ENCODE measurements around the gene TIAL1.

TIAL1 gene

DNA sequence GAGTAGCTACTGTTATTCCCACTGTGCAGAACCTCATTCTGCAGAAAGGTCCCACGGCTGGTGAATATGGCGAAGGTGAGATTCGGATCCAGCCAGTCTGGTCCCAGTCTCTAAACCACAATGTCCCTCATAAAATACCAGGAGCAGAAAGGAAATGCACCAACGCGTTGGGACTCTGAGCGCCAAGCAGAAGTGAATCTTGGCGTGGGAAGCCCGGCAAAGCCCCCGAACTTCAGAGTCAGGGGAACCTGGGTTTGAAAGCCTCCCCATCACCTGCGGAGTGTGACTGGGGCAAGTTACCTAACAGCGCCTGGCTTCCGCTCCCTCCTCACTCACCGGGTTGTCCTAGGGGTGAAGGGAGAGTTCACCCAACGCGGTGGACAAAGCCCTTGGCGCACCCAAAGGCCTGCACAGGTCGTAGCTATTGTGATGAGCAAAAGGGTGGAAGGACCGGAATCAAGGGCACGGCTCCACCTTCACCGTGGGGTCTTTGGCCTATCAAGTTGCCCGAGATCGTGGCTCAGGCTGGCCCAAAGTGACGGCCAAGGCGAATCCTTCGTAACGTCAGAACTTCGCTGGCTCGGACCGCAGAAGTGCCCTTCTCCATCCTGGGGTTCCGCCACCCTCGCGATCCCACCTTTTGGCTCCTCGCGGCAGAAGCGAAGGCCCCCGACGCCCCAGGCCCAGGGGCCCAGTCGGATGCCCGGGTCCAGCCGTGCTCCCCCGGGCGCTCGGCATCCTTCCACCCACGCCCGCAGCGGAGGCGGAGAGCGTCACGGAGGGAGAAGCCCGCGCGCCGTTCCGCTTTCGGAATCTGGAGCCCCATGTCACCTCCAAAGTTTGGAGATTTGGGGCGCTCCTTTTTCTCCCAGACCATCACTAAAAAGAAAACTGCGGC lies 55.1 kb downstream of the TIAL1 start:
- Histone ChIP-seq H3K27me3 (replicated peaks in 2 of 5; ENCODE audit: control insufficient read depth in 4 of 5, insufficient read depth in 5 of 5, low read length in 4 of 5) (no peaks in the 10 kb centered on the region), H3K9me3 (ENCODE audit: control extremely low read depth in 1 of 5, control insufficient read depth in 4 of 5, insufficient read depth in 2 of 5, low read depth in 1 of 5, low read length in 4 of 5) (no peaks in the 10 kb centered on the region), H3K4me1 (ENCODE audit: control extremely low read depth in 1 of 4, control insufficient read depth in 4 of 4, insufficient read depth in 4 of 4, low read length in 3 of 4) (peaks cover 13 to 68% (median 53%) of the 10 kb centered on the region in 4 experiments), H3K27ac (ENCODE audit: insufficient read depth in 1 of 2, low read depth in 1 of 2, low read length in 2 of 2, poor library complexity in 1 of 2, severe bottlenecking in 2 of 2) (no peak overlapping the region), H3K4me3 (ENCODE audit: control insufficient read depth in 1 of 7, extremely low read depth in 1 of 7, insufficient read depth in 4 of 7, low read depth in 2 of 7, low read length in 6 of 7) (peak overlapping the region; percentile 63 to 89 (median 84)), H3K36me3 (ENCODE audit: control insufficient read depth in 4 of 4, insufficient read depth in 4 of 4, low read length in 3 of 4) (no peaks in the 10 kb centered on the region)
- CTCF ChIA-PET = interaction anchor here (0.5 to 2.5 kb wide), 10 partner anchors 8 to 396 kb away, joined by 3 to 8 read pairs (median 4); no protein-coding TSS in a partner anchor
- 2% methylated on average over 55 of the region's 57 CpGs for WGBS (ENCODE audit: insufficient coverage)
- peak; percentile 9 to 65 (median 25) for DNase-seq
- POLR2A ChIA-PET = interaction anchor here (1.1 kb wide), 1 partner anchor 52 kb away, joined by 4 read pairs; no protein-coding TSS in a partner anchor

DNA sequence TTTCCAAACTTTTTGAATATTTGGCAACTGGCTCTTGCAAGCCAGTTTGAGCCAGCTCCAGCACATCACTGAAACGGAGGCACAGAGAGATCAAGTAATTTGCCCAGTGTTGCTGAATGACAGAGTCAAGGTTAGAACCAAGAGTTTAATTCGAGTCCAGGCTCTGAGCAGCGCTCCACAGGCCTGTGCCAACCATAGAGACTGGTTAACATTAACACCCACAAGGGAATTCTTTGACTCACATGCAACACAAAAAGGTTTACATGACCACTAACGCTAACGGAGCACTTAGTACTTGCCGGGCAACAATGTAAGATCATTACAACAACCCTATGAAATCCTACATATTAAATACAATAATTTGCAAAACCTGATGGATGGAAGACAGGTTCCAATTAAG lies 55.7 kb downstream of the TIAL1 start:
- no peaks in the 10 kb centered on the region for H3K36me3 ChIP-seq (ENCODE audit: control insufficient read depth in 4 of 4, insufficient read depth in 4 of 4, low read length in 3 of 4)
- DNase-seq = no peak
- H3K4me3 ChIP-seq (ENCODE audit: control insufficient read depth in 1 of 7, extremely low read depth in 1 of 7, insufficient read depth in 4 of 7, low read depth in 2 of 7, low read length in 6 of 7) = peak overlapping the region in 6 of 7 experiments; percentile 63 to 89 (median 83)
- 47% methylated on average over 6 of the region's 6 CpGs for WGBS (ENCODE audit: insufficient coverage)
- no peaks in the 10 kb centered on the region for H3K27me3 ChIP-seq (replicated peaks in 2 of 5; ENCODE audit: control insufficient read depth in 4 of 5, insufficient read depth in 5 of 5, low read length in 4 of 5)
- ChIA-PET POLR2A (interaction anchor here (1.1 kb wide), 1 partner anchor 51 kb away, joined by 4 read pairs; no protein-coding TSS in a partner anchor), CTCF (interaction anchor here (1.3 to 1.9 kb wide), 4 partner anchors 11 to 335 kb away, joined by 3 to 4 read pairs (median 4); no protein-coding TSS in a partner anchor)
- no peak overlapping the region for H3K27ac ChIP-seq (ENCODE audit: insufficient read depth in 1 of 2, low read depth in 1 of 2, low read length in 2 of 2, poor library complexity in 1 of 2, severe bottlenecking in 2 of 2)
- H3K9me3 ChIP-seq (ENCODE audit: control extremely low read depth in 1 of 5, control insufficient read depth in 4 of 5, insufficient read depth in 2 of 5, low read depth in 1 of 5, low read length in 4 of 5) = no peaks in the 10 kb centered on the region
- H3K4me1 ChIP-seq (ENCODE audit: control extremely low read depth in 1 of 4, control insufficient read depth in 4 of 4, insufficient read depth in 4 of 4, low read length in 3 of 4) = peaks cover 13 to 75% (median 59%) of the 10 kb centered on the region in 4 experiments

DNA sequence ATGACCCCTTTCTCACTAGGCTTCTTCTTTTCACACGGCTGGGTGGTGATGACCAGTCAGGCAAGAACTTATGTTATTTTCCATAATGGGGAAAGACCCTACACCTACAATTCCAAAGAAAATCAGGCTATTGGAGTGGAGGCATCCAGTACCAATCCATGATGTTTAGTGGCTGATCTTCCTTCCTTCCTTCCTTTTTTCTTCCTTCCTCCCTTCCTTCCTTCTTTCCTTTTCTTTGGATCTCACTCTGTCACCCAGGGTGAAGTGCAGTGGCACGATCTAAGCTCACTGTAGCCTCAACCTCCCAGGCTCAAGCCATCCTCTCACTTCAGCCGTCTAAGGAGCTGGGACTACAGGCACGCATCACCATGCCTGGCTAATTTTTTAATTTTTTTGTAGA lies 56.7 kb downstream of the TIAL1 start:
- H3K4me3 ChIP-seq (ENCODE audit: control insufficient read depth in 1 of 7, extremely low read depth in 1 of 7, insufficient read depth in 4 of 7, low read depth in 2 of 7, low read length in 6 of 7) = no peak overlapping the region
- H3K36me3 ChIP-seq (ENCODE audit: control insufficient read depth in 4 of 4, insufficient read depth in 4 of 4, low read length in 3 of 4) = peaks cover 0 to 4% (median 0%) of the 10 kb centered on the region in 4 experiments
- H3K4me1 ChIP-seq (ENCODE audit: control extremely low read depth in 1 of 4, control insufficient read depth in 4 of 4, insufficient read depth in 4 of 4, low read length in 3 of 4) = peaks cover 13 to 80% (median 59%) of the 10 kb centered on the region in 4 experiments
- ChIA-PET CTCF (interaction anchor here (1.3 to 1.9 kb wide), 3 partner anchors 10 to 341 kb away, joined by 4 to 5 read pairs (median 4); no protein-coding TSS in a partner anchor), POLR2A (no interaction called here)
- DNase-seq = no peak
- no peaks in the 10 kb centered on the region for H3K27me3 ChIP-seq (replicated peaks in 2 of 5; ENCODE audit: control insufficient read depth in 4 of 5, insufficient read depth in 5 of 5, low read length in 4 of 5)
- H3K27ac ChIP-seq (ENCODE audit: insufficient read depth in 1 of 2, low read depth in 1 of 2, low read length in 2 of 2, poor library complexity in 1 of 2, severe bottlenecking in 2 of 2) = no peak overlapping the region
- H3K9me3 ChIP-seq (ENCODE audit: control extremely low read depth in 1 of 5, control insufficient read depth in 4 of 5, insufficient read depth in 2 of 5, low read depth in 1 of 5, low read length in 4 of 5) = no peaks in the 10 kb centered on the region
- 100% methylated on average over 4 of the region's 4 CpGs for WGBS (ENCODE audit: insufficient coverage)

DNA sequence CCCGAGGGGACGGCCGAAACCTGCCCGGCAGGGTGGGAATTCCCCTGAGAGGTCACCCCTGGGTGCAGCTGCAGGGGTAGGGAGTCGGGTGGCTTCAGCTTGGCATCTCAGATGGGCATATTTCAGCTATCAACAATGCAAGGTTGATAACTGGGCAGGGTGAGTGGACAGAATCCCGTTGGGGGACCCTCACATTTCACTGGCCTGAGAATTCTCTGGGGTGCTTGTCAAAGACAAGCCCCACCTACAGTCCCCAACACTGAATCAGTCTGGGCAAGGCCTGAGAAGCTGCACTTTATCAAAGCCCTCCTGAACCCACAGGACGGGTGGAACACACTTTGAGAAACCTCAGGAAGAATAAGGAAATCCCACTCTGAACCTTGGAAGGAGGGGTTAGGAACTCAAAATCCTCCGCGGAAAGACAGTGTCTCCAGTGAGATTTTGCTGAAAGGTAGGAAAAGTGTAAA lies 57.4 kb downstream of the TIAL1 start:
- Histone ChIP-seq H3K27ac (ENCODE audit: insufficient read depth in 1 of 2, low read depth in 1 of 2, low read length in 2 of 2, poor library complexity in 1 of 2, severe bottlenecking in 2 of 2) (no peak overlapping the region), H3K4me3 (ENCODE audit: control insufficient read depth in 1 of 7, extremely low read depth in 1 of 7, insufficient read depth in 4 of 7, low read depth in 2 of 7, low read length in 6 of 7) (peak overlapping the region in 1 of 7 experiments; percentile 51), H3K27me3 (replicated peaks in 2 of 5; ENCODE audit: control insufficient read depth in 4 of 5, insufficient read depth in 5 of 5, low read length in 4 of 5) (no peaks in the 10 kb centered on the region), H3K36me3 (ENCODE audit: control insufficient read depth in 4 of 4, insufficient read depth in 4 of 4, low read length in 3 of 4) (peaks cover 0 to 6% (median 0%) of the 10 kb centered on the region in 4 experiments), H3K9me3 (ENCODE audit: control extremely low read depth in 1 of 5, control insufficient read depth in 4 of 5, insufficient read depth in 2 of 5, low read depth in 1 of 5, low read length in 4 of 5) (no peaks in the 10 kb centered on the region), H3K4me1 (ENCODE audit: control extremely low read depth in 1 of 4, control insufficient read depth in 4 of 4, insufficient read depth in 4 of 4, low read length in 3 of 4) (peaks cover 13 to 80% (median 59%) of the 10 kb centered on the region in 4 experiments)
- 73% methylated on average over 7 of the region's 9 CpGs for WGBS (ENCODE audit: insufficient coverage)
- POLR2A ChIA-PET = interaction anchor here (1.8 kb wide), 1 partner anchor 21 kb away, joined by 9 read pairs; no protein-coding TSS in a partner anchor
- DNase-seq = no peak
- CTCF ChIA-PET = interaction anchor here (0.6 to 2.5 kb wide), 6 partner anchors 9 to 340 kb away, joined by 3 to 15 read pairs (median 4); no protein-coding TSS in a partner anchor

DNA sequence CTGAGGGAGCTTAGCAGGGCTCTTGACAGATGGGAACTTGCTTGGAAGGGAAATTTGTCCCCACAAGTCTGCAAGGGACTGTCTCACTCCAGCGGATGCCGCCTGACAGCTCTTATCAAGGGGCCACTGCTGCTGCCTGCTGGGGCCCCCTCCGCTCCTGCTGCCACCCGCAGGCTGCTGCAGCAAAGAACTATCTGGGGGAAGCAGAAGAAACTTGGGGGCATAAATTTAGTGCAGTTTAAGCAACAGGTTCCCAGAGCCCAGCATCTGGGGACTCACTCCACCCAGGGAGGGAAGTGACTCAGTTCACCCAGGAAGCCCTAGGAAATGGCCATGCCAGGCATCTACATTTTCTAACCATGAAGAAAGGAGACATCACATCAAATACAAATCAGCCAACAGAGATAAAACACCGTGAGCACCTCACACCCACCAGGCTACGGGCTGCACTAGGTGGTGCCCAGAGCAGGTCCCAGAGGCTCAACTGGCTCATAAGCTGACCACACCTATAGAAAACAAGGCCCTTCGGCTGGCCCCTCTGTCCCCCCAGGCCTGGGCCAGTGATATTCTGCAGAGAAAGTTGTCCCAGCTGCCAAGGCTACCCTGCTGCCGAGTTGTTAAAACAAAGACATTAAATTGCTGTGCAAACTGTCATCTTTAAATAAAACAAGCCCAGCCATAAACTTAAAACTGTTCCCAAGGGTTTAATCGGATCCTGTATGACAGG lies 58.0 kb downstream of the TIAL1 start:
- Histone ChIP-seq H3K27me3 (replicated peaks in 2 of 5; ENCODE audit: control insufficient read depth in 4 of 5, insufficient read depth in 5 of 5, low read length in 4 of 5) (no peaks in the 10 kb centered on the region), H3K4me3 (ENCODE audit: control insufficient read depth in 1 of 7, extremely low read depth in 1 of 7, insufficient read depth in 4 of 7, low read depth in 2 of 7, low read length in 6 of 7) (peak overlapping the region in 3 of 7 experiments; percentile 4 to 51 (median 39)), H3K9me3 (ENCODE audit: control extremely low read depth in 1 of 5, control insufficient read depth in 4 of 5, insufficient read depth in 2 of 5, low read depth in 1 of 5, low read length in 4 of 5) (no peaks in the 10 kb centered on the region), H3K27ac (ENCODE audit: insufficient read depth in 1 of 2, low read depth in 1 of 2, low read length in 2 of 2, poor library complexity in 1 of 2, severe bottlenecking in 2 of 2) (no peak overlapping the region), H3K4me1 (ENCODE audit: control extremely low read depth in 1 of 4, control insufficient read depth in 4 of 4, insufficient read depth in 4 of 4, low read length in 3 of 4) (peaks cover 13 to 76% (median 56%) of the 10 kb centered on the region in 4 experiments), H3K36me3 (ENCODE audit: control insufficient read depth in 4 of 4, insufficient read depth in 4 of 4, low read length in 3 of 4) (peaks cover 0 to 6% (median 0%) of the 10 kb centered on the region in 4 experiments)
- ChIA-PET POLR2A (interaction anchor here (1.8 kb wide), 1 partner anchor 21 kb away, joined by 9 read pairs; no protein-coding TSS in a partner anchor), CTCF (interaction anchor here (0.7 to 2.8 kb wide), 6 partner anchors 10 to 340 kb away, joined by 3 to 22 read pairs (median 4); no protein-coding TSS in a partner anchor)
- 11% methylated on average over 9 of the region's 9 CpGs for WGBS (ENCODE audit: insufficient coverage)
- DNase-seq = peak; percentile 34 to 90 (median 77)

DNA sequence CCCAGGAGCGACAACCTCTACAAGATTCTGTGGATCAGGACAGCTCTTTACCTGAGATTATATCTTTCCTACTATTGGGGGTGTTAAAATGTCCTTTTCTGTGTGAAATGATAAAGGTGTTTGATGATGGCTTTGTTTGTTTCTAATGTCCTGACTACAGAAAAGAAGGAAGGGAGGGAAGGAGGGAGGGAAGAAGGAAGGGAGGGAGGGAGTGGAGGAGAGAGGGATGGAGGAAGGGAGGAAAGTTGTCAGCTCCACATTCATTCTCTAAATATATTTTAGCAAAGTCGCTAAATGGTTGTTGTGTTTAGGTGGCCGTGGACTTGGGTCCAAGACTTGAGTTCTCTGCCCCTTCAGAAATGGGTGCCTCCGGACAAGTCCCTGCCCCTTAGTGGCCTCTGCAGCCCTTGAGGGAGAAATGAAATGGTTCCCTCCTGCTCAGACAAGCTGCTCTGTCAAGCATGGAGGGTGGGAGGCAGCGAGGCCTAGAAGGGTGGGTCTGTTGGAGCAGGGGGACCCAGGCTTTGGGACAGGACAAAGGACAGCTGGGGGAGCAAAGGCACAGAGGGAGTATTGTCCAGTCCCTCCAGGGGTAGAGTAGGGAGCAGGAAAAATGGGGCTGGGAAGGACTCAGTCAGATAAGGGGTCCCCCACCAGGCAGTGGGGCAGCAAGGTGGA lies 58.7 kb downstream of the TIAL1 start:
- H3K9me3 ChIP-seq (ENCODE audit: control extremely low read depth in 1 of 5, control insufficient read depth in 4 of 5, insufficient read depth in 2 of 5, low read depth in 1 of 5, low read length in 4 of 5) = no peaks in the 10 kb centered on the region
- no peaks in the 10 kb centered on the region for H3K27me3 ChIP-seq (replicated peaks in 2 of 5; ENCODE audit: control insufficient read depth in 4 of 5, insufficient read depth in 5 of 5, low read length in 4 of 5)
- WGBS (ENCODE audit: insufficient coverage) = no CpG with 5 or more reads among the region's 5 CpGs
- H3K27ac ChIP-seq (ENCODE audit: insufficient read depth in 1 of 2, low read depth in 1 of 2, low read length in 2 of 2, poor library complexity in 1 of 2, severe bottlenecking in 2 of 2) = peak overlapping the region in 1 of 2 experiments; percentile 39
- POLR2A ChIA-PET = interaction anchor here (1.8 kb wide), 1 partner anchor 20 kb away, joined by 9 read pairs; no protein-coding TSS in a partner anchor
- H3K4me1 ChIP-seq (ENCODE audit: control extremely low read depth in 1 of 4, control insufficient read depth in 4 of 4, insufficient read depth in 4 of 4, low read length in 3 of 4) = peaks cover 13 to 74% (median 49%) of the 10 kb centered on the region in 4 experiments
- no peak for DNase-seq
- CTCF ChIA-PET = interaction anchor here (0.7 to 2.8 kb wide), 5 partner anchors 9 to 323 kb away, joined by 3 to 22 read pairs (median 5); no protein-coding TSS in a partner anchor
- peak overlapping the region in 4 of 7 experiments; percentile 4 to 51 (median 30) for H3K4me3 ChIP-seq (ENCODE audit: control insufficient read depth in 1 of 7, extremely low read depth in 1 of 7, insufficient read depth in 4 of 7, low read depth in 2 of 7, low read length in 6 of 7)
- peaks cover 0 to 6% (median 0%) of the 10 kb centered on the region in 4 experiments for H3K36me3 ChIP-seq (ENCODE audit: control insufficient read depth in 4 of 4, insufficient read depth in 4 of 4, low read length in 3 of 4)

Measured in common myeloid progenitor, CD34-positive (primary cell).